OCI-LY3 (cell line): Measurements from ENCODE around the gene LSM3.

Experiments
- H2AFZ ChIP-seq: fragments of 200-600, 300-600 bp; shearing (Covaris generic); 2 replicates; pipeline ENCODE4 v1.6.0; 2014; ENCODE audit warnings: antibody characterized with exemption, low read depth, low read length
- H3K27ac ChIP-seq: fragments of 200-600, 300-600 bp; sonication (generic); 2 replicates; pipeline ENCODE4 v1.5.1; 2014; ENCODE audit warnings: mild to moderate bottlenecking, low read length, moderate library complexity, mixed read lengths
- H3K27me3 ChIP-seq: fragments of 200-600, 300-600 bp; sonication (generic); 2 replicates; pipeline ENCODE4 v1.6.1; 2014; ENCODE audit warnings: low read depth, low read length, mixed read lengths
- H3K36me3 ChIP-seq: fragments of 200-600, 300-600 bp; sonication (generic); replicated peaks from 2 replicates; pipeline ENCODE3; 2014; ENCODE audit warnings: low read depth, low read length, mixed read lengths
- H3K4me1 ChIP-seq: fragments of 300-600, 200-600 bp; sonication (generic); 2 replicates; pipeline ENCODE4 v1.6.1; 2014; ENCODE audit warnings: low read length, mixed read lengths
- H3K4me2 ChIP-seq: fragments of 200-600, 300-600 bp; sonication (generic); 2 replicates; pipeline ENCODE4 v1.6.1; 2014; ENCODE audit warnings: low read length, mixed read lengths
- H3K4me3 ChIP-seq: fragments of 300-600, 200-600 bp; sonication (generic); 2 replicates; pipeline ENCODE4 v1.5.1; 2014; ENCODE audit warnings: antibody characterized with exemption, mild to moderate bottlenecking, low read length, moderate library complexity
- H3K79me2 ChIP-seq: fragments of 300-600, 200-600 bp; shearing (Covaris generic); 2 replicates; pipeline ENCODE4 v1.6.1; 2014; ENCODE audit warnings: mild to moderate bottlenecking, low read length, mixed read lengths
- H3K9ac ChIP-seq: fragments of 300-600, 200-600 bp; shearing (Covaris generic); 2 replicates; pipeline ENCODE4 v1.6.0; 2014; ENCODE audit warnings: mild to moderate bottlenecking, low read length, moderate library complexity
- H3K9me3 ChIP-seq: fragments of 200-600, 300-600 bp; shearing (Covaris generic); 2 replicates; pipeline ENCODE4 v1.6.1; 2014; ENCODE audit warnings: low read length, mixed read lengths; ENCODE audit not compliant: insufficient read depth
- H4K20me1 ChIP-seq: fragments of 200-600, 300-600 bp; sonication (generic); 2 replicates; pipeline ENCODE4 v1.6.1; 2016; ENCODE audit warnings: low read length, mixed read lengths; ENCODE audit not compliant: insufficient read depth
- CTCF ChIP-seq: fragments of 200-600, 300-600 bp; sonication (generic); IDR thresholded peaks from 2 replicates; pipeline ENCODE4 v1.5.1; 2014; ENCODE audit warnings: antibody characterized with exemption, low read length, low read depth
- EZH2phosphoT487 ChIP-seq: fragments of 200-600 bp; shearing (Covaris generic); IDR thresholded peaks from 2 replicates; pipeline ENCODE4 v1.6.1; 2018; ENCODE audit warnings: antibody characterized with exemption, mixed run types, low read depth

Gene LSM3

DNA sequence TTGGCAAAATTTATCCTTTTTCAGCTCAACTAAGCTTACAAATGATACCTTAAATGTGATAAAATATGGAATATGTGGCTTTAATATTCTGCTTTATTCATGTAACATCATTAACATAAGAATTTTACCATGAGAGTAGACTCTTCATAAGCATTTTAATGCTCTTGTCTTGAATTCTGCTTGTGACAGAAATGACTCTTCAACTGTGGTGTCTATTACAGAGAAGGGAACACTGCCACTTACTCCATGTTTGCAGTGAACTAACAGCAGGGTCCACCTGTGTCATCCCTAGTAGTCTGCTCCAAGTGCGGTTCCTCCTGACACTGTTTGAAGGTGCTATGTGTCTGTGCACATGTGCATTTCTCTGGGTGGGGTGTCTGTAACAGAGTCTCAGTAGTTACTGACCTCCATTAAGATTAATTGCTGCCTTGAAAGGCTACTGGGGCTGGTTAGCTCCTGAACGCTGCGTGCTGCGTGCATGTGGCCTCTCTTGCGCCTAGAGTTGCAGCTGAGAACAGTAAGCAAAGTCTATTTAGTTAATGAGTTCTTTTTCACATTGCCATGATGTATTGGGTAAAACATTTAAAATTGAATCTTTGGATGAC is 8.3 kb downstream of the LSM3 start:
- peaks cover 54% of the 10 kb centered on the region for H3K79me2 ChIP-seq
- H3K4me2 ChIP-seq = no peak overlapping the region
- no peaks in the 10 kb centered on the region for H3K4me1 ChIP-seq
- H3K36me3 ChIP-seq = peaks cover 44% of the 10 kb centered on the region
- H3K9ac ChIP-seq = no peak overlapping the region
- no peak overlapping the region for H3K4me3 ChIP-seq
- TF ChIP-seq EZH2phosphoT487 = no peak
- TF ChIP-seq CTCF = no peak
- no peak overlapping the region for H3K27ac ChIP-seq
- H3K9me3 ChIP-seq = no peaks in the 10 kb centered on the region
- no peaks in the 10 kb centered on the region for H3K27me3 ChIP-seq
- peaks cover 6% of the 10 kb centered on the region; the same call in 1 of the 2 replicates for H4K20me1 ChIP-seq
- no peak overlapping the region for H2AFZ ChIP-seq

DNA sequence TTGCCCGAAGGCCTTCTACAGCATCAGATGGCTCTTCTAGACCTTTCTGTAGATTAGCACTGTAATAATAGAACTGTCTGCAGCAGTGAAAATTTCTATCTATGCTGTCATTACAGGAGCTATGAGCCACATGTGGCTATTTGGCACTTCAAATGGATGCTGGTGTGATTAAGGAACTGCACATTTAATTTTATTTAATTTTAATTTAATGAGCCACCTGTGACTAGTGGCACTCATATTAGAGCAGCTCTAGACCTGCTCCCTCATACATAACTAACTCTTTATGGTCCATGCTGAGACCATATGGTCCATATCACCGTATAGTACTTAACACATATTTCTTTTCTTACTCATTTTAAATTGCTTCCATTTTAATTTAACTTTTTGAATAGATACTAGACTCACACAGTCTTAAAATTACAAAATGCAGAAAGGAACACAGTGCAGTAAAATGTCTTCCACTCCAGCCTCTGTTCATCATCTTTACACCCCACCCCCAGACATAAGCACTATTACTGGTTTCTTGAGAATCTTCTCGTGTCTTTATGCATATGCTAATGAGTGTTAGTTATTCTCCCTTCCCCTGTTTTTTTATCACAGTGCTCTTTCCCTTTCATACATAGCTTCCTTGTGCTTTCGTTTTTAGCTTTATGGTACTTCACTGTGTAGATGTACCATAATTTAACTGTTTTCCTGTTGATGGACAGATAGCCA is 9.6 kb downstream of the LSM3 start:
- Histone ChIP-seq H3K9me3 (no peaks in the 10 kb centered on the region), H3K9ac (no peak overlapping the region), H3K4me1 (no peaks in the 10 kb centered on the region), H3K79me2 (peaks cover 56% of the 10 kb centered on the region), H3K36me3 (peaks cover 31% of the 10 kb centered on the region), H3K4me2 (no peak overlapping the region), H3K27me3 (no peaks in the 10 kb centered on the region), H3K27ac (no peak overlapping the region), H2AFZ (no peak overlapping the region), H3K4me3 (no peak overlapping the region), H4K20me1 (peaks cover 10% of the 10 kb centered on the region)
- no peak for TF ChIP-seq CTCF

DNA sequence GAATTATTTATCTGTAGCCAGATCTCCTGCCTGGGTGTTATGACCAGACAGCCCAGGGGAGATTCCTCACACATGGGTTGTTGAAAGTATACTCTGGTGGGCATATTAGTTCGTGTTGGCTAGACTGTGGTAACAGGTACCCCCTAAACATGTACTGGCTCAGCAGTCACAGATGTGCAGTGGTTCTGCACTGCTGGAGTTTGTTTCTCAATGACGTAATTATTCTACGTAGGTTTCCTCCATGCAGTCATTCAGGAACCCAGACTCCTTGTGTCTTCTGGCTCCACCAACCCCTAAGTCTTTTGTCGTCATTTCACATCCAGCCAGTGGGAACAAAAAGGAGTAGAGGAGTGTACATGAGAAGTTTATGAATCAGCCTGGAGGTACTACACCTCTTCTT is 16.2 kb downstream of the LSM3 start:
- Histone ChIP-seq H2AFZ (no peak overlapping the region), H3K9me3 (no peaks in the 10 kb centered on the region), H3K79me2 (peaks cover 59% of the 10 kb centered on the region), H3K4me2 (no peak overlapping the region), H3K27ac (no peak overlapping the region), H3K9ac (no peak overlapping the region), H3K4me1 (no peaks in the 10 kb centered on the region), H4K20me1 (peaks cover 11% of the 10 kb centered on the region), H3K27me3 (no peaks in the 10 kb centered on the region), H3K36me3 (peaks cover 42% of the 10 kb centered on the region), H3K4me3 (no peak overlapping the region)
- TF ChIP-seq EZH2phosphoT487 (no peak), CTCF (no peak)

DNA sequence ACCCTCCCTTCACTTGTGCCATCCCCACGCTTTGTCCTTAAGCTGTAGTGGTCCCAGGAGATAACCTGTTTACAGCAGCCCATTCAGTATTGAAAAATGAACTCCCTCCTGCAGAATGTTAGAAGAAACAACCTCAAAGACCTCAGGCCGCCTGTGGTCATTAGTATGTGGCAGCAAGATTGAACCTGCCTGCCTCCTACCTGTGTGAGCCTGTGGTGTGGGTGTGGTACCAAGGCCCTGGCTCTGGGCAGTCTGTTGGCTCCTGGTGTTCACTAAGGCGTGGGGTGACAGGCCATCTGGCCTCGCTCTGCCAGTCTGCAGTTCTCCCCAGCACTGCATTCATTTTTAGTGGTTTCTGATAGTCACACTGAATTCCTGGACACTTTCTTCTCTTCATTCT is 21.0 kb downstream of the LSM3 start:
- Histone ChIP-seq H4K20me1 (no peaks in the 10 kb centered on the region), H3K27ac (no peak overlapping the region), H3K9ac (no peak overlapping the region), H3K27me3 (no peaks in the 10 kb centered on the region), H3K4me1 (peaks cover 6% of the 10 kb centered on the region; the same call in 1 of the 2 replicates), H3K4me3 (no peak overlapping the region), H3K9me3 (no peaks in the 10 kb centered on the region), H3K36me3 (peaks cover 46% of the 10 kb centered on the region), H3K4me2 (no peak overlapping the region), H2AFZ (no peak overlapping the region), H3K79me2 (peaks cover 17% of the 10 kb centered on the region)
- no peak for TF ChIP-seq CTCF
- TF ChIP-seq EZH2phosphoT487 = no peak
